SU-DHL-6 (cell line): ENCODE measurements around the gene SLX4IP.

Experiments
- EZH2phosphoT487 ChIP-seq: fragments of 200-600 bp; sonication (generic), shearing (Covaris generic); conservative IDR thresholded peaks from 2 replicates; pipeline ENCODE4 v1.6.1; 2018; ENCODE audit warnings: mild to moderate bottlenecking, antibody characterized with exemption, low read length, moderate library complexity, mixed read lengths
- TF ChIP-seq, protein P1 (sequence below): fragments of 200-600 bp; sonication (generic); IDR thresholded peaks from one replicate; pipeline ENCODE4 v1.5.1; 2017; ENCODE audit warnings: antibody characterized with exemption, mild to moderate bottlenecking, low read length, moderate library complexity; ENCODE audit not compliant: insufficient read depth, poor library complexity, severe bottlenecking

DNA sequence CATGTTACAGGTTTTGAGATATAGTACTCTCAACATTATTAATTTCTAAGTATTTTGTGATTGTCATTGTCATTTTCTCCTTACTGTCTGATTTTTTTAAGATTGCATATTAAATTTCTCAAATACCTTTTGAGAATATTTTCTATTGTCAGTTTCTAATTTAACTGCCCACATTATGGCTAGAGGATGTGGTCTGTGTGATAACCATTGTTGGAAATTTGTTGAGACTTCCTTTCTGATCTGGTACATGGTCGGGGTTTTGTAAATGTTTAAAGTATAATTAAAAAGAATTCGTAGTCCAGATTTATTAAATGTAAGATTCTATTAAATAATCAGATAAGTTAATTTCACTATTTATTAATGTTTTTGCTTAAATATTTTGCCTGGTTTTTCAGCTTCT is 60.1 kb downstream of the SLX4IP start:
- TF ChIP-seq, protein P1, sequence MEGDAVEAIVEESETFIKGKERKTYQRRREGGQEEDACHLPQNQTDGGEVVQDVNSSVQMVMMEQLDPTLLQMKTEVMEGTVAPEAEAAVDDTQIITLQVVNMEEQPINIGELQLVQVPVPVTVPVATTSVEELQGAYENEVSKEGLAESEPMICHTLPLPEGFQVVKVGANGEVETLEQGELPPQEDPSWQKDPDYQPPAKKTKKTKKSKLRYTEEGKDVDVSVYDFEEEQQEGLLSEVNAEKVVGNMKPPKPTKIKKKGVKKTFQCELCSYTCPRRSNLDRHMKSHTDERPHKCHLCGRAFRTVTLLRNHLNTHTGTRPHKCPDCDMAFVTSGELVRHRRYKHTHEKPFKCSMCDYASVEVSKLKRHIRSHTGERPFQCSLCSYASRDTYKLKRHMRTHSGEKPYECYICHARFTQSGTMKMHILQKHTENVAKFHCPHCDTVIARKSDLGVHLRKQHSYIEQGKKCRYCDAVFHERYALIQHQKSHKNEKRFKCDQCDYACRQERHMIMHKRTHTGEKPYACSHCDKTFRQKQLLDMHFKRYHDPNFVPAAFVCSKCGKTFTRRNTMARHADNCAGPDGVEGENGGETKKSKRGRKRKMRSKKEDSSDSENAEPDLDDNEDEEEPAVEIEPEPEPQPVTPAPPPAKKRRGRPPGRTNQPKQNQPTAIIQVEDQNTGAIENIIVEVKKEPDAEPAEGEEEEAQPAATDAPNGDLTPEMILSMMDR = no peak
- no peak for TF ChIP-seq EZH2phosphoT487
